Measurements from ENCODE around the gene SRGAP3. TPM values are rescaled to one million over a fixed set of nuclear protein-coding genes. Genes with fewer than 3 reads are reported as not detected.

SRGAP3 gene
- total RNA-seq, 1 experiment from 2014 or later = not detected

DNA sequence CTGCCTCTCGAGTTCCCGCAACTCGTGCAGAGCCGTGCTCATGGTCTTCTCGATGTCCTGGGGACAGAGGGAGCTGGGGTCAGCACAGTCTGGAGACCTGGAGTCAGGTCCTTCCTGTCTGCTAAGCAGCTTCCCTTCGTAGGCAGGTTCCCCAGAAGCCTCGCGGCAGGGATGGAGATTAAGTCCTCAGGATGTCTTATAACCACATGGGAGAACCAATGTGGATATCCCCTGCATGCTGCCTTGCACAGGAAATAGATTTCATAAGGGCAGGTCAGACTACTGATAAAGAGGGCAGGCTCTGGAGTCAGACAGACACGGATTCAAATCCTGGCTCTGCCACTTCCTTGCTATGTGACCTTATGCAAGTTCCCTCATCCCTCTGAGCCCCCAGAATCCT lies 263.6 kb downstream of the SRGAP3 start:
- DNase-seq = no peak
- peaks cover 11% of the 10 kb centered on the region for H3K27me3 ChIP-seq
- no peak overlapping the region for H3K27ac ChIP-seq
- no peaks in the 10 kb centered on the region for H3K9me3 ChIP-seq (replicated peaks)
- H3K36me3 ChIP-seq = no peaks in the 10 kb centered on the region
- no peak overlapping the region for H3K4me3 ChIP-seq
- peaks cover 12% of the 10 kb centered on the region for H3K4me1 ChIP-seq

DNA sequence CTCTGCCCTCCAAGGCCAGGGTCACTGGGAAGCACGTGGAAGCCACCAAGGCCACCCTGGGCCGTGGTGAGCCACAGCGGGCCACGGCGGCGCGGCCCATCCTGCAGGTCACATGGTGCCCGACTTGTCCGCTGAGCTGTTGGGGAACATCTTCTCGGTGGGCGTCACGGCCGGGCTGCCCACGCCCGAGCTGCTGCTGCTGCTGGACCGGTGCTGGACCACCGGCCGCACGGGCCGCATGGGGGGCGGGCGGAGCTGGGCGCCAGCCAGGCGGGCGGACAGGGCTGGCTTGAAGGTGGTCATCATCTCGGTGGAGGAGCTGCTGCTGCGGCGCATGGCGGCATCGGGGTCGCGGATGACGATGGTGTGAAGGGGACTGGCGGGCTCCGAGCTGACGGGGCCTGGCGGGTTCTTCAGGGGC lies 264.0 kb downstream of the SRGAP3 start:
- Histone ChIP-seq H3K4me1 (peaks cover 9% of the 10 kb centered on the region), H3K36me3 (no peaks in the 10 kb centered on the region), H3K27ac (no peak overlapping the region), H3K27me3 (peaks cover 14% of the 10 kb centered on the region), H3K9me3 (replicated peaks) (no peaks in the 10 kb centered on the region), H3K4me3 (no peak overlapping the region)
- DNase-seq = no peak

DNA sequence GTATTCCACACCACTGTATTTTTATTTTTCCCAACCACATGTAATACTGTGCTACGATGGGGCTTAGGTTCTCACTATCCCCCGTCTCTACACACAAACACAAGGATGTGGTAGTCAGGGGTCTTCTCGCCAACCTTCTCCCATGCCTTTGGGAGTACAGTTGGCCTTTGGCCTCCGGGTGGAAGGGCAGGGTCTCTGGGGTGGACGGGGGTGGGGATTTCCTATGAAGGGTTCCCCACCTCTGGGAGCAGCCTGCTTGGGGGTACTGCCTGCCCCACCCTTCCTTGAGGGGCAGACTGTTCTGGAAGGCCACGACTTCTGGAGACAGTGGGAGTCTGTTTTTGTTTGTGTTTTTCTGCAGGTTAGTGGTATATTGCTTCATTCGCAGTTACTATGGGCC lies 264.9 kb downstream of the SRGAP3 start:
- Histone ChIP-seq H3K4me1 (peaks cover 6% of the 10 kb centered on the region; the same call in 1 of the 2 replicates), H3K4me3 (no peak overlapping the region), H3K36me3 (no peaks in the 10 kb centered on the region), H3K9me3 (replicated peaks) (no peaks in the 10 kb centered on the region; the same call in 1 of the 2 replicates), H3K27me3 (peaks cover 17% of the 10 kb centered on the region), H3K27ac (no peak overlapping the region)
- no peak for DNase-seq

- Histone ChIP-seq H3K36me3 (no peaks in the 10 kb centered on the region), H3K9me3 (replicated peaks) (no peaks in the 10 kb centered on the region; the same call in 1 of the 2 replicates)
- no peak for DNase-seq
Observed at GRCh38 chr3:8984081-8984480, 265.4 kb downstream of the SRGAP3 start.

GRCh38 chr3:8983591-8983990 lies 265.9 kb downstream of the SRGAP3 start:
- H3K4me3 ChIP-seq = no peak overlapping the region
- H3K27ac ChIP-seq = no peak overlapping the region
- no peaks in the 10 kb centered on the region for H3K36me3 ChIP-seq
- H3K4me1 ChIP-seq = no peaks in the 10 kb centered on the region
- no peak for DNase-seq
- H3K27me3 ChIP-seq = peaks cover 17% of the 10 kb centered on the region
- H3K9me3 ChIP-seq (replicated peaks) = no peaks in the 10 kb centered on the region; the same call in 1 of the 2 replicates

More at GRCh38 chr3:8984081-8984480, 265.4 kb downstream of the SRGAP3 start:
- Histone ChIP-seq H3K4me1 (peaks cover 4% of the 10 kb centered on the region; the same call in 1 of the 2 replicates), H3K27ac (no peak overlapping the region), H3K27me3 (peaks cover 17% of the 10 kb centered on the region), H3K4me3 (no peak overlapping the region)

- Histone ChIP-seq H3K27ac (no peak overlapping the region), H3K36me3 (no peaks in the 10 kb centered on the region)
- DNase-seq = no peak
Observed at GRCh38 chr3:8983026-8983425, 266.4 kb downstream of the SRGAP3 start.

DNA sequence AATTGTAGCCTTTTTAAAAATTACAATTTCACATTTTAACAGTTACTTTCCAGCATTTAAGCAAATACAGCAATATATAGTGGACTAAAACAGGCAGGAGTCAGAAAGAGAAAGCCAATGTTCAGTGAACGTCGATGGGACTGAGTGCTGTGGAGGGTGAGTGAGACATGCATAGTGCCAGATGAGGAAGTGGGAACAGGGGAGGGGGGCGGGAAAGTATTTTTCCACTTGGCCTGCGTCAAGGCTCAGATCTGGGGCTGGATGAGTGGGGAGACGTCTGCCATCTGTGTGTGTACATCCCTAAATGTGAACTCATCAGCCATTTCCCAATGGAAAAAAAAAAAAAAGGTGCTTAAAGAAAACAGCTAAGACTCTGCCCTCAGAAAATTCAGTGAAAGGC lies 266.9 kb downstream of the SRGAP3 start:
- Histone ChIP-seq H3K36me3 (no peaks in the 10 kb centered on the region), H3K27ac (no peak overlapping the region), H3K27me3 (peaks cover 17% of the 10 kb centered on the region), H3K4me1 (no peaks in the 10 kb centered on the region), H3K9me3 (replicated peaks) (no peaks in the 10 kb centered on the region; the same call in 1 of the 2 replicates), H3K4me3 (no peak overlapping the region)
- DNase-seq = no peak

More at GRCh38 chr3:8983026-8983425, 266.4 kb downstream of the SRGAP3 start:
- H3K4me3 ChIP-seq = no peak overlapping the region
- H3K4me1 ChIP-seq = no peaks in the 10 kb centered on the region
- peaks cover 17% of the 10 kb centered on the region for H3K27me3 ChIP-seq
- H3K9me3 ChIP-seq (replicated peaks) = no peaks in the 10 kb centered on the region; the same call in 1 of the 2 replicates

GRCh38 chr3:8981700-8982099 lies 267.7 kb downstream of the SRGAP3 start:
- Histone ChIP-seq H3K27me3 (peaks cover 17% of the 10 kb centered on the region), H3K36me3 (no peaks in the 10 kb centered on the region), H3K4me3 (no peak overlapping the region), H3K9me3 (replicated peaks) (no peaks in the 10 kb centered on the region; the same call in 1 of the 2 replicates), H3K4me1 (no peaks in the 10 kb centered on the region), H3K27ac (no peak overlapping the region)
- no peak for DNase-seq

DNA sequence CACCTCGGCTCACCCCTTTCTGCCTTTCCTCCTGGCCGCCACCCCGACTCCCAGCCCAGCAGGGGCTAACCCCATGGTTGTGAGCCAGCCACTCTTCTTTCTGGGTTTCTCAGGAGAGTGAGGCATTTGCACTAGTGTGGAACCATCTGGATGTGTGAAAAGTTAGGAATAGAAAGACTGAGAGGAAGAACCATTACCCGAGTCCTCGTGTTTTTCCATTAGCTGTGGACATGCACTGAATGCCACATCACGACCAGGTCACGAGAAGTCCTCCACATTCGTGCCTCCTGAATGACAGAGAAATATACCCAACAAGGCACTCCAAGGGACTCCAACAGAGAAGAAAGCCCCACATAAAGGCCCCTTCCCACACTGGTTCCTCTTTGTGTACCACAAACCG lies 268.1 kb downstream of the SRGAP3 start:
- Histone ChIP-seq H3K27ac (no peak overlapping the region), H3K27me3 (peaks cover 17% of the 10 kb centered on the region), H3K4me1 (no peaks in the 10 kb centered on the region), H3K9me3 (replicated peaks) (no peaks in the 10 kb centered on the region; the same call in 1 of the 2 replicates), H3K36me3 (no peaks in the 10 kb centered on the region), H3K4me3 (no peak overlapping the region)
- no peak for DNase-seq

GRCh38 chr3:8980756-8981257 lies 268.6 kb downstream of the SRGAP3 start:
- Histone ChIP-seq H3K36me3 (no peaks in the 10 kb centered on the region), H3K4me1 (no peaks in the 10 kb centered on the region), H3K27ac (no peak overlapping the region), H3K27me3 (peaks cover 17% of the 10 kb centered on the region), H3K9me3 (replicated peaks) (no peaks in the 10 kb centered on the region; the same call in 1 of the 2 replicates), H3K4me3 (no peak overlapping the region)
- no peak for DNase-seq

DNA sequence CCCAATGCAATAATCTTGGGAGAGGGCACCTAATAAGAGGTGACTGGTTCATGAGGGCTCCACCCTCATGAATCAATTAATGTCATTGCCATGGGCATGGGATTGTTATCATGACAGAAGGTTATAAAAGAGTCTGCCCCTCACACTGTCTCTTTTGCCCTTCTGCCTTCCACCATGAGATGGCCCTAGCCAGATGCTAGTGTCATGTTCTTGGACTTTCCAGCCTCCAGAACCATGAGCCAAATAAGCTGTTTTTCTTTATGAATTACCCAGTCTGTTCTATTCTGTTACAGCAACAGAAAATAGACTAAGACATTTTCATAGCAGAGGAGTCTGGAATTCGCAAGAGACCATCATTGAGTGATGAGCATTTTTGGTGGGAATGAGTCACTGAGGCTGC lies 270.2 kb downstream of the SRGAP3 start:
- no peak overlapping the region for H3K27ac ChIP-seq
- H3K36me3 ChIP-seq = no peaks in the 10 kb centered on the region
- no peaks in the 10 kb centered on the region for H3K4me1 ChIP-seq
- H3K9me3 ChIP-seq (replicated peaks) = no peaks in the 10 kb centered on the region; the same call in 1 of the 2 replicates
- peaks cover 17% of the 10 kb centered on the region for H3K27me3 ChIP-seq
- no peak for DNase-seq
- H3K4me3 ChIP-seq = no peak overlapping the region

GRCh38 chr3:8978551-8978950 lies 270.9 kb downstream of the SRGAP3 start:
- no peaks in the 10 kb centered on the region for H3K36me3 ChIP-seq
- no peak for DNase-seq
- H3K9me3 ChIP-seq (replicated peaks) = no peaks in the 10 kb centered on the region; the same call in 1 of the 2 replicates
- no peaks in the 10 kb centered on the region for H3K4me1 ChIP-seq
- no peak overlapping the region for H3K4me3 ChIP-seq
- H3K27me3 ChIP-seq = peaks cover 17% of the 10 kb centered on the region
- H3K27ac ChIP-seq = no peak overlapping the region

DNA sequence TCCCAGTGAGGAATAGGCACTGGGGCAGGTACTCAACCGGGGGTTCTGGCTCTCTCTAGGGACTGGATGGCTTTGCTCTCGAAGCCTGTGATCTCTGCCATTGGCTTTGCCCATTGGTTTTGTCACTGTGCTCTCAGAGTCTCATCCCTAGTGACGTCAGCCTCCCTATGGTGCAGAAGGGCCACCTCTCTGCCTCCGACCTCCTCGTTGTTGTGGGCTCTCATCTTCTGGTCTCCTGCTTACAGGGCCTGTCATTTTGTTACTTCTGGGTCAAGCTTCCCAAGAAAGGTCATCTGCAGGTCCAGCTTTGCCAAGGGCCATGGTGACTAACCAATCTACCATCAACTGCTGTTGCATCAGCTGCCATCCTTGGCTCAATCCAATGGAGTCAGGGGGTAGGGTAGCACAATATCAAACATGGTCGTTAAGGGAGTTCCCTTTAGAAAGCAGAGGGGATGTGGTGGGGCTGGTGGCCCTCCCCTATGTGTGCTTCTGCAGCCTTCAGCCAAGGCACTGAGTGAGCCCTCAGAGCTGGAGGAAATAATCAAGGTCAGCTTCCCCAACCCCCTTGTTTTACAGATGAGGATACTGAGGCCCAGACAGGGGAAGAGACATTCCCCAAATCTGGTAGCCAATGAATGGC lies 272.8 kb downstream of the SRGAP3 start:
- no peaks in the 10 kb centered on the region for H3K36me3 ChIP-seq
- no peaks in the 10 kb centered on the region; the same call in 1 of the 2 replicates for H3K9me3 ChIP-seq (replicated peaks)
- no peak for DNase-seq

GRCh38 chr3:8975081-8976020 lies 274.1 kb downstream of the SRGAP3 start:
- no peaks in the 10 kb centered on the region for H3K4me1 ChIP-seq
- H3K9me3 ChIP-seq (replicated peaks) = no peaks in the 10 kb centered on the region; the same call in 1 of the 2 replicates
- H3K4me3 ChIP-seq = no peak overlapping the region
- DNase-seq = no peak
- H3K27me3 ChIP-seq = peaks cover 7% of the 10 kb centered on the region; the same call in 1 of the 2 replicates
- no peaks in the 10 kb centered on the region for H3K36me3 ChIP-seq
- H3K27ac ChIP-seq = no peak overlapping the region

More for the DNA sequence above, 272.8 kb downstream of the SRGAP3 start:
- Histone ChIP-seq H3K27ac (no peak overlapping the region), H3K4me1 (no peaks in the 10 kb centered on the region), H3K27me3 (peaks cover 12% of the 10 kb centered on the region), H3K4me3 (no peak overlapping the region)

- H3K9me3 ChIP-seq (replicated peaks) = no peaks in the 10 kb centered on the region; the same call in 1 of the 2 replicates
- peaks cover 5% of the 10 kb centered on the region; the same call in 1 of the 2 replicates for H3K27me3 ChIP-seq
- no peak overlapping the region for H3K27ac ChIP-seq
- H3K4me1 ChIP-seq = no peaks in the 10 kb centered on the region
- H3K4me3 ChIP-seq = no peak overlapping the region
- DNase-seq = no peak
- no peaks in the 10 kb centered on the region for H3K36me3 ChIP-seq
Observed at GRCh38 chr3:8974458-8974857, 275.0 kb downstream of the SRGAP3 start.
